Peyer's patch (tissue), 4 donors: ENCODE data around the gene ARHGAP18. TPM values are rescaled to one million over a fixed set of nuclear protein-coding genes. Genes with fewer than 3 reads are reported as not detected.

Experiments
- DNase-seq, 3 donors: peaks; one replicate each; pipeline ENCODE4 v3.0.0-alpha.2; 2017 to 2019
- H3K27ac ChIP-seq, 4 donors: fragments of 200-600 bp; sonication (generic); one replicate each; pipeline ENCODE4 v1.5.1; 2016 to 2019
- H3K27me3 ChIP-seq, 2 donors: fragments of 200-600 bp; sonication (generic); one replicate each; pipeline ENCODE4 v1.5.1; 2019
- H3K36me3 ChIP-seq, 3 donors: fragments of 200-600 bp; sonication (generic); one replicate each; pipeline ENCODE4 v1.5.1; 2016 to 2019
- H3K4me1 ChIP-seq, 4 donors: fragments of 200-600 bp; sonication (generic); one replicate each; pipeline ENCODE4 v1.5.1; 2016 to 2019
- H3K4me3 ChIP-seq, 4 donors: fragments of 200-600 bp; sonication (generic); 1 replicate in 3 of 4; 2 replicates in 1 of 4; pipeline ENCODE4 v1.5.1; 2016 to 2019; ENCODE audit warnings: mild to moderate bottlenecking in 1 of 4
- H3K9me3 ChIP-seq, 4 donors: fragments of 200-600 bp; sonication (generic); one replicate each; pipeline ENCODE4 v1.5.1; 2016 to 2019; ENCODE audit warnings: mild to moderate bottlenecking in 1 of 4
- POLR2A ChIP-seq, 2 donors: fragments of 450-650 bp; IDR thresholded peaks; one replicate each; pipeline ENCODE4 v1.5.1; 2017; ENCODE audit warnings: antibody characterized with exemption in 2 of 2, mild to moderate bottlenecking in 2 of 2, moderate library complexity in 2 of 2
- total RNA-seq, 4 donors: library from RNA; depleted of rRNA; stranded (reverse); fragments of >200 nt; gene quantifications; one replicate each; pipeline ENCODE4 v1.1.0, GENCODE V29; 2016
- TF ChIP-seq, protein P1 (sequence below), 6 experiments: fragments of 450-650 bp in 4 of 6; fragments of 200-600 bp in 2 of 6; sonication (generic) in 1 of 6; IDR thresholded peaks; one replicate each; pipeline ENCODE4 v1.5.1; 2017 to 2019; ENCODE audit warnings: antibody characterized with exemption in 6 of 6, mild to moderate bottlenecking in 3 of 6, moderate library complexity in 1 of 6

ARHGAP18 gene
- total RNA-seq, 4 donors from 2014 or later: 26.1 to 45.4 (median 33.5) TPM

- no peak overlapping the region for H3K4me3 ChIP-seq
- H3K27me3 ChIP-seq: no peaks in the 10 kb centered on the region
- H3K4me1 ChIP-seq: no peaks in the 10 kb centered on the region
- no peaks in the 10 kb centered on the region for H3K36me3 ChIP-seq
- no peaks in the 10 kb centered on the region for H3K9me3 ChIP-seq
- no peak for TF ChIP-seq POLR2A (IDR thresholded peaks at IDR 0.05)
- TF ChIP-seq, protein P1, sequence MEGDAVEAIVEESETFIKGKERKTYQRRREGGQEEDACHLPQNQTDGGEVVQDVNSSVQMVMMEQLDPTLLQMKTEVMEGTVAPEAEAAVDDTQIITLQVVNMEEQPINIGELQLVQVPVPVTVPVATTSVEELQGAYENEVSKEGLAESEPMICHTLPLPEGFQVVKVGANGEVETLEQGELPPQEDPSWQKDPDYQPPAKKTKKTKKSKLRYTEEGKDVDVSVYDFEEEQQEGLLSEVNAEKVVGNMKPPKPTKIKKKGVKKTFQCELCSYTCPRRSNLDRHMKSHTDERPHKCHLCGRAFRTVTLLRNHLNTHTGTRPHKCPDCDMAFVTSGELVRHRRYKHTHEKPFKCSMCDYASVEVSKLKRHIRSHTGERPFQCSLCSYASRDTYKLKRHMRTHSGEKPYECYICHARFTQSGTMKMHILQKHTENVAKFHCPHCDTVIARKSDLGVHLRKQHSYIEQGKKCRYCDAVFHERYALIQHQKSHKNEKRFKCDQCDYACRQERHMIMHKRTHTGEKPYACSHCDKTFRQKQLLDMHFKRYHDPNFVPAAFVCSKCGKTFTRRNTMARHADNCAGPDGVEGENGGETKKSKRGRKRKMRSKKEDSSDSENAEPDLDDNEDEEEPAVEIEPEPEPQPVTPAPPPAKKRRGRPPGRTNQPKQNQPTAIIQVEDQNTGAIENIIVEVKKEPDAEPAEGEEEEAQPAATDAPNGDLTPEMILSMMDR (IDR thresholded peaks at IDR 0.05): no peak
- H3K27ac ChIP-seq: no peak overlapping the region
- no peak for DNase-seq
Measured at GRCh38 chr6:129544892-129545612, 164.9 kb downstream of the ARHGAP18 start.

DNA sequence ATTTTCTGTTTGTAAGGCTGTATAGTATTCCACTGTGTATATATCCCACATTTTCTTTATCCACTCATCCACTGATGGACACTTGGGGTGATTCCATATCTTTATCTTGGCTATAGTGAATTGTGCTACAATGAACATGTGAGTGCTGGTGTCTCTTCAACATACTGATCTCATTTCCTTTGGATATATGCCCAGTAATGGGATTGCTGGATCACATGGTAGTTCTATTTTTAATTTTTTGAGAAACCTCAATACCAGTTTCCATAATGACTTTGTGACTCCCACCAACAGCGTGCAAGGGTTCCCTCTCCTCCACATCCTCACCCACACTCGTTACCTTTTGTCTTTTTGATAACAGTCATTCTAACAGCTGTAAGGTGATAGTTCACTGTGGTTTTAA lies 166.0 kb downstream of the ARHGAP18 start:
- Histone ChIP-seq H3K9me3 (no peaks in the 10 kb centered on the region), H3K36me3 (no peaks in the 10 kb centered on the region), H3K27me3 (no peaks in the 10 kb centered on the region), H3K4me3 (no peak overlapping the region), H3K4me1 (no peaks in the 10 kb centered on the region), H3K27ac (no peak overlapping the region)
- TF ChIP-seq, protein P1 (IDR thresholded peaks at IDR 0.05): no peak
- TF ChIP-seq POLR2A (IDR thresholded peaks at IDR 0.05): no peak
- no peak for DNase-seq

GRCh38 chr6:129542705-129543104 lies 167.3 kb downstream of the ARHGAP18 start:
- Histone ChIP-seq H3K4me3 (no peak overlapping the region), H3K4me1 (no peaks in the 10 kb centered on the region), H3K27me3 (no peaks in the 10 kb centered on the region), H3K27ac (no peak overlapping the region), H3K36me3 (no peaks in the 10 kb centered on the region), H3K9me3 (no peaks in the 10 kb centered on the region)
- DNase-seq: no peak
- no peak for TF ChIP-seq POLR2A (IDR thresholded peaks at IDR 0.05)
- TF ChIP-seq, protein P1 (IDR thresholded peaks at IDR 0.05): no peak

- H3K9me3 ChIP-seq: no peaks in the 10 kb centered on the region
- TF ChIP-seq, protein P1 (IDR thresholded peaks at IDR 0.05): no peak
- TF ChIP-seq POLR2A (IDR thresholded peaks at IDR 0.05): no peak
- no peak overlapping the region for H3K4me3 ChIP-seq
- H3K27me3 ChIP-seq: no peaks in the 10 kb centered on the region
- no peaks in the 10 kb centered on the region for H3K4me1 ChIP-seq
- no peaks in the 10 kb centered on the region for H3K36me3 ChIP-seq
- no peak for DNase-seq
- H3K27ac ChIP-seq: no peak overlapping the region
Measured at GRCh38 chr6:129539032-129539431, 170.9 kb downstream of the ARHGAP18 start.

DNA sequence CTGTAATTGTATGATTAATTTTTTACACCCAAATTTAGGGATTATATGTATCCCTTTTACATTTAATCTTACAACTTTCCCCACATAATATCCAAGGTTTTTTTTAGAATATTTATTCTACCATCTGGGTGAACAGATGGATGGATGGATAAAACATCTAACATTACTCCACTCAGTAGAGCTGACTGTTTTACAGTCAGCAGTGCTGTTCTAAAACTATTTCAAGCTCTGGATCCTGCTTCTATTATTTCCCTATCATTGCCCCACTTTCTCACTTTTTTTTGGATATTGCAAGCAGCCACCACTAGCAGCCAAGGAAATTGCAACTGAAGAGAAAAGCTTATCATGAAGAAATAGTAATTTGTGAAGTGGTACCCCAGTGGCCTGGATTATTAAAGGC lies 173.7 kb downstream of the ARHGAP18 start:
- H3K4me1 ChIP-seq: no peaks in the 10 kb centered on the region
- no peaks in the 10 kb centered on the region for H3K9me3 ChIP-seq
- no peak overlapping the region for H3K4me3 ChIP-seq
- H3K27ac ChIP-seq: no peak overlapping the region
- H3K36me3 ChIP-seq: no peaks in the 10 kb centered on the region
- H3K27me3 ChIP-seq: no peaks in the 10 kb centered on the region
- TF ChIP-seq, protein P1 (IDR thresholded peaks at IDR 0.05): no peak
- TF ChIP-seq POLR2A (IDR thresholded peaks at IDR 0.05): no peak
- no peak for DNase-seq
